G401.6 (cell line): ENCODE data around the gene OSCP1.

Experiments
- FAIRE-seq: peaks from 2 replicates; lab custom pipeline; 2012; peaks lifted over from hg19 to GRCh38; lab: Jason Lieb, UNC

The OSCP1 gene

GRCh38 chr1:36401602-36402503, 48.4 kb downstream of the OSCP1 start:
- no peak for FAIRE-seq

- peak; percentile 98 for FAIRE-seq
Observed at GRCh38 chr1:36400825-36401601, 49.2 kb downstream of the OSCP1 start.

- no peak for FAIRE-seq
Observed at GRCh38 chr1:36400514-36400824, 49.8 kb downstream of the OSCP1 start.

GRCh38 chr1:36398370-36398977, 51.8 kb downstream of the OSCP1 start:
- no peak for FAIRE-seq

- FAIRE-seq, result peak; percentile 93
Observed at GRCh38 chr1:36397378-36398230, 52.6 kb downstream of the OSCP1 start, which contains the start of gene LSM10. Gene LSM10, minus strand, starts transcription at chr1:36397908. Its CDS starts 3,779 bp downstream, at chr1:36394129.

GRCh38 chr1:36397083-36397377, 53.2 kb downstream of the OSCP1 start:
- no peak for FAIRE-seq

- FAIRE-seq, result no peak
Observed at GRCh38 chr1:36396359-36396758, 53.9 kb downstream of the OSCP1 start.

GRCh38 chr1:36393686-36394085, 56.6 kb downstream of the OSCP1 start:
- no peak for FAIRE-seq

- FAIRE-seq, result no peak
Observed at GRCh38 chr1:36392836-36393235, 57.4 kb downstream of the OSCP1 start.

- no peak for FAIRE-seq
Observed at GRCh38 chr1:36391271-36391670, 59.0 kb downstream of the OSCP1 start.

GRCh38 chr1:36390411-36390810, 59.8 kb downstream of the OSCP1 start:
- no peak for FAIRE-seq

GRCh38 chr1:36389999-36390398, 60.3 kb downstream of the OSCP1 start:
- FAIRE-seq, result no peak

GRCh38 chr1:36389261-36389660, 61.0 kb downstream of the OSCP1 start:
- no peak for FAIRE-seq

- no peak for FAIRE-seq
Observed at GRCh38 chr1:36387141-36387949, 62.9 kb downstream of the OSCP1 start.

GRCh38 chr1:36386265-36387140, 63.7 kb downstream of the OSCP1 start:
- peak; percentile 91 for FAIRE-seq

GRCh38 chr1:36385410-36386264, 64.6 kb downstream of the OSCP1 start, which contains the start of gene STK40:
Gene STK40, minus strand, starts transcription at chr1:36385924. Its CDS starts 24,592 bp downstream, at chr1:36361332.
- peak; percentile 96 for FAIRE-seq

GRCh38 chr1:36384542-36385409, 65.5 kb downstream of the OSCP1 start:
- no peak for FAIRE-seq

GRCh38 chr1:36383240-36383639, 67.0 kb downstream of the OSCP1 start:
- no peak for FAIRE-seq
